NCI-H510A treated with DMSO at 0.1 percent for 48 hours (cell line): ENCODE data around the gene EXOSC5.

ENCODE experiments used
- DNase-seq: peaks from one replicate; lab custom pipeline; 2025; lab: John Stamatoyannopoulos, UW

EXOSC5 gene

DNA sequence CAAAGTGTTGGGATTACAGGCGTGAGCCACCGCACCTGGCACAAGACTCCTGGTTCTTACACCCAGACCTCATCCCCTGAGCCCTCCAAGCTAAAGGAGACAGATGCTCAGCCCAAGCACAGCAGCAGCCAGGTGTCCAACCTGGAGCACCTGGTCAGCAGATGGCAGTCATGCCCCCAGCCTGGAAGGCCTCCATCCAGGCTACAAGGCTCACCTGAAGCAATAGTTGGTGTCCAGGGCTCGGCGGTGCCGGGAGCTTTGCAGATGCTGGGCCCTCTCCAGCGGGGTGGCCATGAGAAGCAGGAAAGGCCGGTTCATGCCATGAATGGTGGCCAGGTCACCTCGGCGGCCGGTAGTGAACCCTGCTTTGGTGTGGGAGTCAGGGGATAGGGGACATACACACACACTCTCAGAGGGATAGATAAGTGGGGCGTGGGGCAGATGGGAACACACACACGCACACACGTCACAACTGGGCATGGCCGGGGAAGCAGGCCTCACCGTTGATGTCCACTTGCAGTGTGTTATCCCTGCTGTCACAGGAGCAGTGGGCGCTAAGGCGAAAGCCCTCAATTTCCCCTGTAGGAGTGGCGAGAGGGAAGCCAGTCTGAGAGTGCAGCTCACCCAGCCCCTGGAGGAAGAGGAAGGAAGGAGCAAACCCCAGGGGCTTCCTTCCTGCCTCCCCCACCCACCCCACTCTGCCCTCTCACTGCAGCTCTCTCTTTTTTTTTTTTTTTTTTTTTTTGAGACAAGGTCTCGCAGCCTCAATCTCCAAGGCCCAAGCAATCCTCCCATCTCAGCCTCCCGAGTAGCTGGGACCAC, 55.3 kb downstream of the EXOSC5 start:
- DNase-seq: peak; percentile 27

GRCh38 chr19:41339936-41340335, 57.2 kb downstream of the EXOSC5 start:
- DNase-seq: no peak
